ENCODE measurements around the gene GPHN. TPM values are rescaled to one million over a fixed set of nuclear protein-coding genes. Genes with fewer than 3 reads are reported as not detected.

GPHN gene
- total and polyA plus RNA-seq, 2 of the 8 experiments (the other 6 are each of a cell fraction or from before 2014, with no cell fraction given): 6.0 to 16.0 TPM

DNA sequence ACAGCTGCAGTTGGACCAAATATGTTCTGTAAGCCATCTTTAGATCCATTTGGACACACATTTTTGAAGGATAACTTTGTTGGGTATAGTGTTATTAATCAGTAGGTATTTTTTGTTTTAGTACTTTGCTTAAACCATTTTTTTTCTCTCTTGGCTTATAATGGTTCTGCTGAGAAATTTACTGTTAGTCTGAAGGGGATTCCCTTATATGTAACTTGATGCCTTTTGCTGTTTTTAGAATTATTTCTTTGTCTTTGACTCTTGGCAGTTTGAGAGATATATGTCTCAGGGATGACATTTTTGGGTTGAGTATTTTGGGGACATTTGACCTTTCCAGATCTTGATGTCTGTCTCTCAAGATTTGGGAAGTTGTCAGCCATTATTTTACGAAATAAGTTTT is 169.8 kb downstream of the GPHN start:
- no peak for FAIRE-seq
- no peak overlapping the region for H3K9ac ChIP-seq (replicated peaks in 1 of 4; ENCODE audit: extremely low read depth in 1 of 4, low read depth in 3 of 4, low read length in 3 of 4)
- H3K79me2 ChIP-seq (ENCODE audit: control insufficient read depth in 1 of 2, insufficient read depth in 2 of 2, low read length in 2 of 2): peaks cover 0 to 28% of the 10 kb centered on the region in 2 experiments; a peak in 2 of 4 replicates
- no peak overlapping the region for H4K8ac ChIP-seq (ENCODE audit: extremely low read depth, insufficient read depth, low read length)
- no peak overlapping the region for H3K18ac ChIP-seq (ENCODE audit: extremely low read depth, low read length)
- no peak overlapping the region for H3K23ac ChIP-seq (ENCODE audit: insufficient read length)
- H2BK12ac ChIP-seq (ENCODE audit: low read depth, low read length): no peak overlapping the region
- no peaks in the 10 kb centered on the region; a peak in 1 of 8 replicates for H3K36me3 ChIP-seq (ENCODE audit: control insufficient read depth in 2 of 4, insufficient read depth in 4 of 4, low read length in 3 of 4)
- no peak overlapping the region for H3K27ac ChIP-seq (ENCODE audit: low read depth, low read length)
- no peak overlapping the region for H4K5ac ChIP-seq (ENCODE audit: insufficient read length, low read depth, low read length)
- no peak overlapping the region for H2BK15ac ChIP-seq (ENCODE audit: low read length)
- H3K14ac ChIP-seq (ENCODE audit: insufficient read length): no peak overlapping the region
- no peak overlapping the region for H2BK120ac ChIP-seq (replicated peaks; ENCODE audit: low read depth, low read length)
- no peak overlapping the region for H3K56ac ChIP-seq (replicated peaks; ENCODE audit: insufficient read length, low read depth, low read length)
- no peak overlapping the region for H2AFZ ChIP-seq (ENCODE audit: low read length)
- peaks cover 4 to 10% of the 10 kb centered on the region in 2 experiments; a peak in 2 of 4 replicates for H3K9me3 ChIP-seq (ENCODE audit: insufficient read depth in 2 of 2, low read depth in 1 of 2, low read length in 1 of 2)
- ChIA-PET CTCF (ENCODE audit: partially characterized antibody) (interaction anchor here (1.0 kb wide), 1 partner anchor 23 kb away, joined by 4 read pairs; no protein-coding TSS in a partner anchor), POLR2A (ENCODE audit: partially characterized antibody) (no interaction called here)
- H2BK5ac ChIP-seq (ENCODE audit: low read depth, low read length): no peak overlapping the region
- no peak overlapping the region for H3K4me3 ChIP-seq (ENCODE audit: extremely low read depth in 1 of 4, insufficient read depth in 2 of 4, low read depth in 3 of 4, low read length in 4 of 4)
- no peaks in the 10 kb centered on the region for H3K23me2 ChIP-seq (ENCODE audit: low read depth, low read length)
- H2AK5ac ChIP-seq (ENCODE audit: low read depth, low read length): no peak overlapping the region
- H4K91ac ChIP-seq (replicated peaks; ENCODE audit: insufficient read length, low read length): no peak overlapping the region
- 95% methylated on average over 1 of the region's 1 CpG; no CpG with 5 or more reads in 1 of the 2 experiments for WGBS, 2 experiments (ENCODE audit: extremely low coverage in 1 of 2, insufficient coverage in 1 of 2, insufficient read length in 1 of 2, insufficient replicate concordance in 2 of 2, low coverage in 1 of 2, low lambda C conversion rate in 2 of 2, missing lambda C conversion rate in 1 of 2)
- no peaks in the 10 kb centered on the region for H4K20me1 ChIP-seq (replicated peaks in 1 of 2; ENCODE audit: control insufficient read depth in 1 of 2, insufficient read depth in 2 of 2, low read length in 2 of 2)
- no peaks in the 10 kb centered on the region for H3K4me1 ChIP-seq (replicated peaks in 1 of 4; ENCODE audit: control insufficient read depth in 3 of 4, insufficient read depth in 4 of 4, low read length in 3 of 4)
- DNase-seq (ENCODE audit: low read depth in 1 of 2, low spot score in 2 of 2): no peak
- no peak overlapping the region for H3K4me2 ChIP-seq (ENCODE audit: insufficient read depth in 1 of 2, low read depth in 2 of 2, low read length in 2 of 2)
- H3K27me3 ChIP-seq (replicated peaks in 1 of 4; ENCODE audit: control insufficient read depth in 3 of 4, extremely low read depth in 1 of 4, insufficient read depth in 3 of 4, low read length in 3 of 4): no peaks in the 10 kb centered on the region
- no peak overlapping the region for H3K4ac ChIP-seq (replicated peaks; ENCODE audit: insufficient read length, low read depth, low read length)
- no peak overlapping the region for H2BK20ac ChIP-seq (ENCODE audit: low read length)
- H3K79me1 ChIP-seq (ENCODE audit: low read depth, low read length): no peaks in the 10 kb centered on the region; the same call in 1 of the 2 replicates
- TF ChIP-seq TCF12 (IDR thresholded peaks at IDR 0.05; ENCODE audit: low read depth, low read length) (no peak), SIX5 (IDR thresholded peaks at IDR 0.05; ENCODE audit: low read depth, low read length) (no peak), EZH2 (IDR thresholded peaks at IDR 0.05; ENCODE audit: low read depth, low read length, severe bottlenecking) (no peak), ASH2L (IDR thresholded peaks at IDR 0.05; ENCODE audit: low read length) (no peak), FOSL1 (IDR thresholded peaks at IDR 0.05; ENCODE audit: insufficient read depth, low read depth, low read length) (no peak), POU5F1 (IDR thresholded peaks at IDR 0.05; ENCODE audit: low read depth, low read length) (no peak), CTBP2 (IDR thresholded peaks at IDR 0.05; ENCODE audit: borderline replicate concordance, insufficient read depth, insufficient read length, low read length) (no peak), CHD2 (IDR thresholded peaks at IDR 0.05; ENCODE audit: low read length) (no peak), NANOG (IDR thresholded peaks at IDR 0.05; ENCODE audit: insufficient read depth, low read depth, low read length, poor library complexity, severe bottlenecking) (no peak), RFX5 (IDR thresholded peaks at IDR 0.05; ENCODE audit: borderline replicate concordance, low read depth, low read length) (no peak)
- TF ChIP-seq, protein P1, sequence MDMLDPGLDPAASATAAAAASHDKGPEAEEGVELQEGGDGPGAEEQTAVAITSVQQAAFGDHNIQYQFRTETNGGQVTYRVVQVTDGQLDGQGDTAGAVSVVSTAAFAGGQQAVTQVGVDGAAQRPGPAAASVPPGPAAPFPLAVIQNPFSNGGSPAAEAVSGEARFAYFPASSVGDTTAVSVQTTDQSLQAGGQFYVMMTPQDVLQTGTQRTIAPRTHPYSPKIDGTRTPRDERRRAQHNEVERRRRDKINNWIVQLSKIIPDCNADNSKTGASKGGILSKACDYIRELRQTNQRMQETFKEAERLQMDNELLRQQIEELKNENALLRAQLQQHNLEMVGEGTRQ (IDR thresholded peaks at IDR 0.05; ENCODE audit: low read length): no peak

All from H1 (cell line).